OCI-LY1 (cell line): ENCODE measurements around the gene ACOD1.

Source experiments
- H2AFZ ChIP-seq: fragments of 200-600 bp; sonication (generic), shearing (Covaris generic); 2 replicates; pipeline ENCODE4 v1.6.0; 2014; ENCODE audit warnings: antibody characterized with exemption, mild to moderate bottlenecking, low read length
- H3F3A ChIP-seq: fragments of 200-600 bp; sonication (generic), shearing (Covaris generic); 2 replicates; pipeline ENCODE4 v1.6.0; 2014; ENCODE audit warnings: mild to moderate bottlenecking, antibody characterized with exemption, low read length, moderate library complexity; ENCODE audit not compliant: insufficient read depth
- H3K27ac ChIP-seq: fragments of 200-600 bp; sonication (generic); 2 replicates; pipeline ENCODE4 v1.5.1; 2014; ENCODE audit warnings: low read length, mixed run types, mild to moderate bottlenecking, low read depth; ENCODE audit not compliant: poor library complexity, severe bottlenecking
- H3K27me3 ChIP-seq: fragments of 200-600 bp; sonication (generic); 2 replicates; pipeline ENCODE4 v1.6.0; 2014; ENCODE audit warnings: antibody characterized with exemption, mild to moderate bottlenecking, low read length, moderate library complexity; ENCODE audit not compliant: insufficient read depth
- H3K36me3 ChIP-seq: fragments of 200-600 bp; sonication (generic); 2 replicates; pipeline ENCODE4 v1.6.1; 2014; ENCODE audit warnings: mild to moderate bottlenecking, antibody characterized with exemption, low read length, moderate library complexity, mixed read lengths; ENCODE audit not compliant: insufficient read depth
- H3K4me1 ChIP-seq: fragments of 200-600 bp; sonication (generic); 2 replicates; pipeline ENCODE4 v1.5.1; 2014; ENCODE audit warnings: mild to moderate bottlenecking, low read length, moderate library complexity; ENCODE audit not compliant: insufficient read depth, severe bottlenecking
- H3K4me2 ChIP-seq: fragments of 200-600 bp; sonication (generic), shearing (Covaris generic); 2 replicates; pipeline ENCODE4 v1.6.1; 2014; ENCODE audit warnings: low read length
- H3K4me3 ChIP-seq: fragments of 200-600 bp; sonication (generic); 2 replicates; pipeline ENCODE4 v1.5.1; 2014; ENCODE audit warnings: low read length, low read depth, mild to moderate bottlenecking, mixed read lengths; ENCODE audit not compliant: poor library complexity, severe bottlenecking
- H3K79me2 ChIP-seq: fragments of 200-600 bp; shearing (Covaris generic); 2 replicates; pipeline ENCODE4 v1.6.1; 2016; ENCODE audit warnings: mixed run types, low read length, mixed read lengths; ENCODE audit not compliant: insufficient read depth
- H3K9ac ChIP-seq: fragments of 200-600 bp; sonication (generic), shearing (Covaris generic); 2 replicates; pipeline ENCODE4 v1.6.1; 2014; ENCODE audit warnings: mild to moderate bottlenecking, low read length, mixed read lengths
- H3K9me2 ChIP-seq: fragments of 200-600 bp; sonication (generic), shearing (Covaris generic); 2 replicates; pipeline ENCODE4 v1.6.1; 2014; ENCODE audit warnings: low read depth, mild to moderate bottlenecking, low read length, mixed read lengths
- H3K9me3 ChIP-seq: fragments of 200-600 bp; shearing (Covaris generic); 2 replicates; pipeline ENCODE4 v1.6.1; 2014; ENCODE audit warnings: low read length, mixed read lengths
- H4K20me1 ChIP-seq: fragments of 200-600 bp; sonication (generic), shearing (Covaris generic); 2 replicates; pipeline ENCODE4 v1.6.0; 2016; ENCODE audit warnings: mild to moderate bottlenecking, low read length; ENCODE audit not compliant: insufficient read depth
- EZH2 ChIP-seq: fragments of 200-600 bp; sonication (generic), shearing (Covaris generic); IDR thresholded peaks from 2 replicates; pipeline ENCODE4 v1.8.0; 2017; ENCODE audit warnings: borderline replicate concordance, mixed run types, mild to moderate bottlenecking, antibody characterized with exemption, low read length, moderate library complexity, mixed read lengths
- TF ChIP-seq, protein P1 (sequence below): fragments of 200-600 bp; sonication (generic), shearing (Covaris generic); IDR thresholded peaks from 2 replicates; pipeline ENCODE4 v1.5.1; 2017; ENCODE audit warnings: mild to moderate bottlenecking, antibody characterized with exemption, low read length, moderate library complexity, mixed read lengths

ACOD1 gene

DNA sequence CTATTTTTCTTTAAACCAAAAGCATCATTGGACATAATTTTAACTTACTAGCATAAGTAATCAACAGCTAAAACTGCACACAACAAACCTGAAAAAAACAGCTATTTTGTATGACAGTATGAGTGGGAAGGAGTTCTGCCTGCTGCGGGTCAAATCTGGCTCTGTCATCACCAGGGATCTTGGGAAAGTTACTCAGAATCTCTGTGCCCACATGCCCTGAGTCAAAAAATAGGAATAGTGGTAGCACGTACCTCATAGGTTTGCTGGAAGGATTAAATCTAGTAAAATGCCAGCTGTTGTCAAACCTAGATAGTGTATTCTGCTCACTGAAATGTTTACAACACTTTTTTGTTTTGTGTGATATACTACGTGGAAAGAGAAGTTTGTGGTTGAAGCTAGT lies 44.7 kb downstream of the ACOD1 start:
- Histone ChIP-seq H3K4me3 (peak overlapping the region; percentile 78), H3K9me2 (no peaks in the 10 kb centered on the region), H3K9ac (peak overlapping the region; percentile 74), H3K4me1 (peaks cover 24% of the 10 kb centered on the region), H3K79me2 (no peaks in the 10 kb centered on the region), H2AFZ (no peak overlapping the region), H3K9me3 (no peaks in the 10 kb centered on the region), H3K4me2 (peak overlapping the region; percentile 90), H3K36me3 (peaks cover 23% of the 10 kb centered on the region), H3F3A (no peaks in the 10 kb centered on the region), H3K27ac (no peak overlapping the region), H4K20me1 (no peaks in the 10 kb centered on the region), H3K27me3 (no peaks in the 10 kb centered on the region)
- no peak for TF ChIP-seq EZH2
- TF ChIP-seq, protein P1, sequence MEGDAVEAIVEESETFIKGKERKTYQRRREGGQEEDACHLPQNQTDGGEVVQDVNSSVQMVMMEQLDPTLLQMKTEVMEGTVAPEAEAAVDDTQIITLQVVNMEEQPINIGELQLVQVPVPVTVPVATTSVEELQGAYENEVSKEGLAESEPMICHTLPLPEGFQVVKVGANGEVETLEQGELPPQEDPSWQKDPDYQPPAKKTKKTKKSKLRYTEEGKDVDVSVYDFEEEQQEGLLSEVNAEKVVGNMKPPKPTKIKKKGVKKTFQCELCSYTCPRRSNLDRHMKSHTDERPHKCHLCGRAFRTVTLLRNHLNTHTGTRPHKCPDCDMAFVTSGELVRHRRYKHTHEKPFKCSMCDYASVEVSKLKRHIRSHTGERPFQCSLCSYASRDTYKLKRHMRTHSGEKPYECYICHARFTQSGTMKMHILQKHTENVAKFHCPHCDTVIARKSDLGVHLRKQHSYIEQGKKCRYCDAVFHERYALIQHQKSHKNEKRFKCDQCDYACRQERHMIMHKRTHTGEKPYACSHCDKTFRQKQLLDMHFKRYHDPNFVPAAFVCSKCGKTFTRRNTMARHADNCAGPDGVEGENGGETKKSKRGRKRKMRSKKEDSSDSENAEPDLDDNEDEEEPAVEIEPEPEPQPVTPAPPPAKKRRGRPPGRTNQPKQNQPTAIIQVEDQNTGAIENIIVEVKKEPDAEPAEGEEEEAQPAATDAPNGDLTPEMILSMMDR = no peak

DNA sequence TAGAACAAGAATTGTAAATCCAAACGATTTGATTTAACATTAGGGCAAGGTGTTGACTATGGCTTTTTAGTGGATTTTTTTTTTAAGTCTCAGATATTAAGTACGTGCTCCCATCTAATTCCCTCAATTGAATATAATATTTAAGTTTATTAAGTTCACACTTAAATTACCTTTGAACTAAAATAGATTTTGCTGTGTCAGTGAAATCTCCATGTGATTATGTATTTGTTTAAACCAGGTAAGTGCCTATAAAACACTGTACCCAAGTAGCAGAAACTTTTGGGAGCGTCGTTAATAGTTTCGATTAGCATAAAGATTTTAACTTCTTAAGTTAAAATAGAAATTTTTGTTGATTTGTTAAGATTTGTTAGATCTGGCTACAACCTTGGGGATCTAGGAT lies 45.2 kb downstream of the ACOD1 start:
- H3K9me3 ChIP-seq = no peaks in the 10 kb centered on the region
- H3K4me1 ChIP-seq = peaks cover 24% of the 10 kb centered on the region
- no peaks in the 10 kb centered on the region for H3K27me3 ChIP-seq
- no peaks in the 10 kb centered on the region for H4K20me1 ChIP-seq
- H3K4me3 ChIP-seq = peak overlapping the region; percentile 78
- peaks cover 27% of the 10 kb centered on the region for H3K36me3 ChIP-seq
- no peaks in the 10 kb centered on the region for H3K9me2 ChIP-seq
- H3K4me2 ChIP-seq = peak overlapping the region; percentile 90
- no peak for TF ChIP-seq EZH2
- TF ChIP-seq, protein P1 = no peak
- no peaks in the 10 kb centered on the region for H3K79me2 ChIP-seq
- H3F3A ChIP-seq = no peaks in the 10 kb centered on the region
- H3K9ac ChIP-seq = peak overlapping the region; percentile 74
- no peak overlapping the region for H2AFZ ChIP-seq
- H3K27ac ChIP-seq = no peak overlapping the region

DNA sequence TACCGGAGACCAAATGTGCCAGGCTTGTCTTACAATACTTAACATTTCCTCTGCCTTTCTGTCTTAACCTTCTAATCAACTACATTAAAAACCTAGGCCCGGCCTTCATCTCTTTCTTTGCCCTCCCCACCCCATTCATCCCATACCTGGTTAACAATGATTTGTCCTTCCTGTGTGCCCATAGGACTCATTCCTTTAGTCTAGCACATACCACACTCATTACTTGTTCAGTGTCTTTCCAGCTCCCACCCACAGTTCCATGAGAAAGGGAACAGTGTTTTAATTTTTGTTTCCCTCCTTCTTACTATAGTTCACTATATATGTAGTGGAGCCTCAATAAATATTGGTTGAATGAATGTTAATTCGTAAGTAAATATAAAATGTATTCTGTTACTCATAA lies 46.0 kb downstream of the ACOD1 start:
- H3K36me3 ChIP-seq = peaks cover 35% of the 10 kb centered on the region
- no peaks in the 10 kb centered on the region for H3F3A ChIP-seq
- no peaks in the 10 kb centered on the region for H3K9me3 ChIP-seq
- H3K9ac ChIP-seq = no peak overlapping the region
- H3K27ac ChIP-seq = no peak overlapping the region
- no peaks in the 10 kb centered on the region for H3K79me2 ChIP-seq
- H4K20me1 ChIP-seq = no peaks in the 10 kb centered on the region
- H3K4me1 ChIP-seq = peaks cover 24% of the 10 kb centered on the region
- H3K27me3 ChIP-seq = no peaks in the 10 kb centered on the region
- H2AFZ ChIP-seq = no peak overlapping the region
- TF ChIP-seq EZH2 = no peak
- TF ChIP-seq, protein P1 = no peak
- H3K4me3 ChIP-seq = no peak overlapping the region
- H3K9me2 ChIP-seq = no peaks in the 10 kb centered on the region
- H3K4me2 ChIP-seq = peak overlapping the region; percentile 90; the same call in 1 of the 2 replicates
